Endothelial cell of umbilical vein (primary cell): ENCODE measurements around the gene DGUOK. TPM values are rescaled to one million over a fixed set of nuclear protein-coding genes. Genes with fewer than 3 reads are reported as not detected.

ENCODE experiments used
- BruUV-seq: library from RNA; stranded (reverse); fragments of 400-500 nt; replicated peaks from 2 replicates; lab custom pipeline; 2021; lab: Mats Ljungman, UMichigan
- CTCF ChIA-PET: fragments of 300-600, 350-600 bp; sonication (Branson Sonifier 250); formaldehyde crosslinking; loops from one replicate; lab custom pipeline; 2021; ENCODE audit warnings: antibody characterized with exemption, inconsistent platforms; lab: Charles Lee
- POLR2A ChIA-PET: fragments of 300-600, 350-600 bp; sonication (Branson Sonifier 250); formaldehyde crosslinking; loops from one replicate; lab custom pipeline; 2021; ENCODE audit warnings: antibody characterized with exemption, inconsistent platforms; lab: Charles Lee
- DNase-seq: peaks from one replicate; pipeline ENCODE4 v3.0.0-alpha.2; 2011; ENCODE audit warnings: low read depth, low spot score
- FAIRE-seq: peaks from 2 replicates; lab custom pipeline; 2011; peaks lifted over from hg19 to GRCh38; lab: Jason Lieb, UNC
- H2AFZ ChIP-seq: 2 replicates; pipeline ENCODE4 v1.6.0; 2012; ENCODE audit warnings: low read depth, low read length, control low read depth, inconsistent platforms
- H3K27ac ChIP-seq: 2 replicates; pipeline ENCODE4 v1.5.1; 2011; ENCODE audit warnings: low read depth, mild to moderate bottlenecking, control low read depth, low read length, moderate library complexity; ENCODE audit not compliant: insufficient read depth
- H3K27me3 ChIP-seq, 2 experiments: 2 replicates each; pipeline versions ENCODE4 v1.6.0 to v1.6.1; 2011; ENCODE audit warnings: low read length in 2 of 2, mixed read lengths in 1 of 2; ENCODE audit not compliant: control insufficient read depth in 2 of 2, insufficient read depth in 2 of 2
- H3K36me3 ChIP-seq, 2 experiments: 2 replicates in 1 of 2; 3 replicates in 1 of 2; pipeline ENCODE4 v1.5.1; 2011; ENCODE audit warnings: low read length in 2 of 2, mild to moderate bottlenecking in 1 of 2, moderate library complexity in 1 of 2; ENCODE audit not compliant: control insufficient read depth in 2 of 2, insufficient read depth in 2 of 2; ENCODE audit errors: extremely low read depth in 1 of 2
- H3K4me1 ChIP-seq: 3 replicates; pipeline ENCODE4 v1.5.1; 2011; ENCODE audit warnings: mild to moderate bottlenecking, low read length; ENCODE audit not compliant: control insufficient read depth, insufficient read depth; ENCODE audit errors: extremely low read depth
- H3K4me2 ChIP-seq: 2 replicates; pipeline ENCODE4 v1.6.1; 2011; ENCODE audit warnings: low read length, control low read depth, mixed read lengths; ENCODE audit not compliant: insufficient read depth
- H3K4me3 ChIP-seq, 3 experiments: fragments of 200-600 bp in 1 of 3; sonication (generic), shearing (Covaris generic) in 1 of 3; replicated peaks in 1 of 3; 2 replicates each; pipeline ENCODE4 v1.5.1; 2011 to 2016; ENCODE audit warnings: control low read depth in 3 of 3, low read length in 3 of 3, mild to moderate bottlenecking in 2 of 3, inconsistent platforms in 1 of 3, low read depth in 1 of 3, moderate library complexity in 1 of 3; ENCODE audit not compliant: insufficient read depth in 1 of 3
- H3K79me2 ChIP-seq: 2 replicates; pipeline ENCODE4 v1.6.0; 2012; ENCODE audit warnings: low read length, inconsistent platforms; ENCODE audit not compliant: control insufficient read depth, insufficient read depth
- H3K9ac ChIP-seq: replicated peaks from 2 replicates; pipeline ENCODE3; 2011; ENCODE audit warnings: low read length, control low read depth; ENCODE audit not compliant: insufficient read depth; ENCODE audit errors: extremely low read depth
- H3K9me1 ChIP-seq: replicated peaks from 3 replicates; pipeline ENCODE4 v1.6.0; 2011; ENCODE audit warnings: mild to moderate bottlenecking, low read length; ENCODE audit not compliant: control insufficient read depth, insufficient read depth; ENCODE audit errors: extremely low read depth
- H3K9me3 ChIP-seq: replicated peaks from 2 replicates; pipeline ENCODE4 v1.5.1; 2012; ENCODE audit warnings: low read length, inconsistent platforms; ENCODE audit not compliant: control insufficient read depth, insufficient read depth
- H4K20me1 ChIP-seq: replicated peaks from 2 replicates; pipeline ENCODE3; 2011; ENCODE audit warnings: mild to moderate bottlenecking, low read length; ENCODE audit not compliant: control insufficient read depth, insufficient read depth; ENCODE audit errors: extremely low read depth
- EZH2 ChIP-seq: IDR thresholded peaks from 2 replicates; pipeline ENCODE4 v1.6.1; 2012; ENCODE audit warnings: borderline replicate concordance, low read depth, mild to moderate bottlenecking, moderate library complexity, low read length, inconsistent platforms; ENCODE audit not compliant: severe bottlenecking
- FOS ChIP-seq: IDR thresholded peaks from 2 replicates; pipeline ENCODE4 v1.6.1; 2011; ENCODE audit warnings: mild to moderate bottlenecking, low read length, moderate library complexity, borderline replicate concordance; ENCODE audit not compliant: insufficient read depth
- GATA2 ChIP-seq: IDR thresholded peaks from 2 replicates; pipeline ENCODE4 v1.7.0; 2011; ENCODE audit warnings: low read depth, mild to moderate bottlenecking, moderate library complexity, mixed read lengths, low read length; ENCODE audit not compliant: insufficient read length, insufficient read depth
- JUN ChIP-seq: IDR thresholded peaks from 2 replicates; pipeline ENCODE4 v1.6.1; 2011; ENCODE audit warnings: borderline replicate concordance, low read depth; ENCODE audit not compliant: insufficient read length, insufficient read depth
- MYC ChIP-seq: IDR thresholded peaks from one replicate; pipeline ENCODE4 v1.6.1; 2011; ENCODE audit warnings: mild to moderate bottlenecking, low read depth, low read length
- POLR2AphosphoS5 ChIP-seq: IDR thresholded peaks from 2 replicates; pipeline ENCODE4 v1.6.1; 2012; ENCODE audit warnings: low read depth, mild to moderate bottlenecking, control low read depth, low read length, moderate library complexity; ENCODE audit not compliant: insufficient read depth
- dilution Hi-C: fragments of 300-500 bp; cut with MboI; formaldehyde crosslinking; loops from one replicate; pipeline ENCODE4 v1.15.0; 2019; ENCODE audit warnings: low sequenced_read_pairs; ENCODE audit not compliant: extremely low pct_ligation_motif_present
- intact Hi-C: fragments of 100-400 bp; cut with micrococcal nuclease; formaldehyde crosslinking; loops from one replicate; pipeline ENCODE4 v1.10.0; 2022
- polyA plus RNA-seq, 4 experiments: library from polyadenylated mRNA; depleted of rRNA in 3 of 4; stranded (reverse) in 3 of 4; unstranded in 1 of 4; fragments of >200 nt; gene quantifications; 2 replicates each; pipeline versions ENCODE4 v1.2.1 to v1.2.3, GENCODE V29; 2011 to 2012; ENCODE audit warnings: missing spikeins in 1 of 4
- total RNA-seq: library from RNA; stranded (reverse); gene quantifications from 2 replicates; pipeline ENCODE4 v1.2.3, GENCODE V29; 2021
- TF ChIP-seq, protein P1 (sequence below): IDR thresholded peaks from 2 replicates; pipeline ENCODE4 v1.6.1; 2011; ENCODE audit not compliant: insufficient read depth, insufficient read length
- TF ChIP-seq, protein P2 (sequence below), 2 donors: IDR thresholded peaks; 1 replicate in 1 of 2; 2 replicates in 1 of 2; pipeline ENCODE4 v1.5.1; 2011; ENCODE audit warnings: low read length in 2 of 2, mild to moderate bottlenecking in 2 of 2, moderate library complexity in 2 of 2, control low read depth in 1 of 2, inconsistent platforms in 1 of 2, low read depth in 1 of 2; ENCODE audit not compliant: insufficient read depth in 1 of 2; ENCODE audit errors: extremely low read depth in 1 of 2

DGUOK gene
- total and polyA plus RNA-seq, 2 donors (not counting 3 experiments of a cell fraction or from before 2014, with no cell fraction given), result 51.8 to 77.5 TPM

DNA sequence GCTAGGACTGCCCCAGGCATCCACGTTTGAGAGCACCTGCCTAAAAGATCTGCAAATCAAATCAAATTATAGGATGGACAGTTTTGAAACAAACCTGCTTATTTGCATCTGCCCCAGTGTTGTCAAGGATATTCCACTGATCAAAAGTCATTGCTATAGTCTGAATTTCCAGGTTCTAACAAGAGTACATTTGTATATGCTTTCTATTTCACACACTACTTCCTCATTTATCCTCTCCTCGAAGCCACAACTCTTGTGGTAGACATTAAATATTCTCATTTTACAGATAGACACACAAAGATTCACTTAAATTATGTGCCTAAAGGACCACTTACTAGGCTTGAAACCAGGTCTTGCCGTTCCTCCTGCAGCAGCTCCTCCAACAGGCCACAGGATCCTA, 46.2 kb downstream of the DGUOK start:
- dilution Hi-C loops (no loop called here), intact Hi-C loops (no loop called here)
- peaks cover 6% of the 10 kb centered on the region for H3K4me1 ChIP-seq
- no peaks in the 10 kb centered on the region for H4K20me1 ChIP-seq
- no peak overlapping the region for H3K4me2 ChIP-seq
- ChIA-PET POLR2A (no interaction called here), CTCF (interaction anchor here (1.0 kb wide), 1 partner anchor 30 kb away, joined by 3 read pairs; no protein-coding TSS in a partner anchor)
- no peak overlapping the region for H3K27ac ChIP-seq
- H3K9me3 ChIP-seq, result no peaks in the 10 kb centered on the region
- H3K4me3 ChIP-seq, result no peak overlapping the region
- BruUV-seq, result no TSS peak
- H2AFZ ChIP-seq, result no peak overlapping the region
- DNase-seq, result no peak
- H3K9ac ChIP-seq, result no peak overlapping the region
- H3K79me2 ChIP-seq, result no peaks in the 10 kb centered on the region
- H3K27me3 ChIP-seq, result no peaks in the 10 kb centered on the region
- FAIRE-seq, result no peak
- H3K36me3 ChIP-seq, result no peaks in the 10 kb centered on the region
- TF ChIP-seq GATA2 (no peak), POLR2AphosphoS5 (no peak), FOS (no peak), MYC (no peak), JUN (no peak), EZH2 (no peak)
- TF ChIP-seq, protein P1, sequence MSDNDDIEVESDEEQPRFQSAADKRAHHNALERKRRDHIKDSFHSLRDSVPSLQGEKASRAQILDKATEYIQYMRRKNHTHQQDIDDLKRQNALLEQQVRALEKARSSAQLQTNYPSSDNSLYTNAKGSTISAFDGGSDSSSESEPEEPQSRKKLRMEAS, result no peak
- TF ChIP-seq, protein P2, sequence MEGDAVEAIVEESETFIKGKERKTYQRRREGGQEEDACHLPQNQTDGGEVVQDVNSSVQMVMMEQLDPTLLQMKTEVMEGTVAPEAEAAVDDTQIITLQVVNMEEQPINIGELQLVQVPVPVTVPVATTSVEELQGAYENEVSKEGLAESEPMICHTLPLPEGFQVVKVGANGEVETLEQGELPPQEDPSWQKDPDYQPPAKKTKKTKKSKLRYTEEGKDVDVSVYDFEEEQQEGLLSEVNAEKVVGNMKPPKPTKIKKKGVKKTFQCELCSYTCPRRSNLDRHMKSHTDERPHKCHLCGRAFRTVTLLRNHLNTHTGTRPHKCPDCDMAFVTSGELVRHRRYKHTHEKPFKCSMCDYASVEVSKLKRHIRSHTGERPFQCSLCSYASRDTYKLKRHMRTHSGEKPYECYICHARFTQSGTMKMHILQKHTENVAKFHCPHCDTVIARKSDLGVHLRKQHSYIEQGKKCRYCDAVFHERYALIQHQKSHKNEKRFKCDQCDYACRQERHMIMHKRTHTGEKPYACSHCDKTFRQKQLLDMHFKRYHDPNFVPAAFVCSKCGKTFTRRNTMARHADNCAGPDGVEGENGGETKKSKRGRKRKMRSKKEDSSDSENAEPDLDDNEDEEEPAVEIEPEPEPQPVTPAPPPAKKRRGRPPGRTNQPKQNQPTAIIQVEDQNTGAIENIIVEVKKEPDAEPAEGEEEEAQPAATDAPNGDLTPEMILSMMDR (IDR thresholded peaks at IDR 0.05; ENCODE audit: extremely low read depth in 1 of 2, insufficient read depth in 1 of 2, low read depth in 1 of 2, low read length in 2 of 2), result no peak
- no peaks in the 10 kb centered on the region for H3K9me1 ChIP-seq
